GM12892 (cell line): ENCODE measurements around the gene CDRT4.

Source experiments
- POLR2A ChIP-seq: IDR thresholded peaks from 2 replicates; pipeline ENCODE4 v1.6.1; 2011; ENCODE audit warnings: low read depth, low read length, control low read depth
- POLR2AphosphoS5 ChIP-seq: IDR thresholded peaks from 2 replicates; pipeline ENCODE4 v1.6.1; 2011; ENCODE audit warnings: low read depth, low read length, control low read depth
- TAF1 ChIP-seq: IDR thresholded peaks from 2 replicates; pipeline ENCODE4 v1.6.1; 2011; ENCODE audit warnings: low read depth, mild to moderate bottlenecking, control low read depth, low read length, borderline replicate concordance

DNA sequence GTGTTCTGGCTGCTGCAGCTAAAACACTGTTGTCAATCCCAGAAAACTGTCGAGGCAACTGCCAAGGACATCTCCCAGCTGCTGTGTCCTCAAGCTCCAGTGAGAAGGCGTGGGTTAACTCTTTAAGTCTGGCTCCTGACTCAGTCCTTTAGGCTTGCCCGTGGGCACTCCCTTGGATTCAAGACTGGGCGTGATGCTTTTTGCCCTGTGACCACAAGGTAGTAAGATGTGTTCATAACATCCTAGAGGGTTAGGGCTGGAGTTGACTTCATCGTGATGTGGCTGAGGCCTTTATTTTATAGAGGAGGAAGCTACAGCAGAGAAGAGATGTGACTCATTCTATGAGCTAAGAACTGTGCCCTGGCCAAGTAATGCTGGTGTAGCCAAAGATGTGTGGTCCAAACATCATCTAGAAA is 75.1 kb downstream of the CDRT4 start:
- TF ChIP-seq TAF1: no peak
- no peak for TF ChIP-seq POLR2A
- no peak for TF ChIP-seq POLR2AphosphoS5
